ENCODE results near the gene MAP7.

MAP7 gene

DNA sequence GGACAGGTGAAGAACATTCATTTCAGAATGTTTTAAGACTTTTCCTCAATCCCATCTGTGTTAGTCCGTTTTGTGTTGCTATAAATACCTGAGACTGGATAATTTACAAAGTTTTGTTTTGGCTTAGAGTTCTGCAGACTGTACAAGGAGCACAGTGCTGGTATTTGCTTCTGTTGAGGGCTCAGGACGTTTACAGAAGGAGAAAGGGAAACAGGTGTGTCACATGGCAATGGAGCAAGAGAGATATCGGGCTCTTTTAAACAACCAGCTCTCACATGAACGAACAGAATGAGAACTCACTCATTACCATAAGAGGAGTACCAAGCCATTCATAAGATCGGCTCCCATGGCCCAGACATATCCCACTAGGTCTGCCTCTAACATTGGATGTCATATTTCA is 16.7 kb downstream of the MAP7 start:
- TF ChIP-seq, protein P1, sequence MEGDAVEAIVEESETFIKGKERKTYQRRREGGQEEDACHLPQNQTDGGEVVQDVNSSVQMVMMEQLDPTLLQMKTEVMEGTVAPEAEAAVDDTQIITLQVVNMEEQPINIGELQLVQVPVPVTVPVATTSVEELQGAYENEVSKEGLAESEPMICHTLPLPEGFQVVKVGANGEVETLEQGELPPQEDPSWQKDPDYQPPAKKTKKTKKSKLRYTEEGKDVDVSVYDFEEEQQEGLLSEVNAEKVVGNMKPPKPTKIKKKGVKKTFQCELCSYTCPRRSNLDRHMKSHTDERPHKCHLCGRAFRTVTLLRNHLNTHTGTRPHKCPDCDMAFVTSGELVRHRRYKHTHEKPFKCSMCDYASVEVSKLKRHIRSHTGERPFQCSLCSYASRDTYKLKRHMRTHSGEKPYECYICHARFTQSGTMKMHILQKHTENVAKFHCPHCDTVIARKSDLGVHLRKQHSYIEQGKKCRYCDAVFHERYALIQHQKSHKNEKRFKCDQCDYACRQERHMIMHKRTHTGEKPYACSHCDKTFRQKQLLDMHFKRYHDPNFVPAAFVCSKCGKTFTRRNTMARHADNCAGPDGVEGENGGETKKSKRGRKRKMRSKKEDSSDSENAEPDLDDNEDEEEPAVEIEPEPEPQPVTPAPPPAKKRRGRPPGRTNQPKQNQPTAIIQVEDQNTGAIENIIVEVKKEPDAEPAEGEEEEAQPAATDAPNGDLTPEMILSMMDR (IDR thresholded peaks at IDR 0.05; ENCODE audit: low read depth, low read length, poor library complexity, severe bottlenecking): no peak
- no peak for TF ChIP-seq EZH2phosphoT487 (IDR thresholded peaks at IDR 0.05; ENCODE audit: borderline replicate concordance, low read length)
- H3F3A ChIP-seq (ENCODE audit: control insufficient read depth, insufficient read depth): no peaks in the 10 kb centered on the region
- no peaks in the 10 kb centered on the region for H3K36me3 ChIP-seq (ENCODE audit: control insufficient read depth, low read length)
- no peak overlapping the region for H3K4me3 ChIP-seq (ENCODE audit: low read length)
- H4K20me1 ChIP-seq (ENCODE audit: control insufficient read depth, insufficient read depth, low read depth, low read length): no peaks in the 10 kb centered on the region
- no peak overlapping the region for H3K27ac ChIP-seq (ENCODE audit: low read depth, low read length)
- H3K4me1 ChIP-seq (ENCODE audit: control insufficient read depth, low read length): no peaks in the 10 kb centered on the region
- H3K9me2 ChIP-seq (replicated peaks; ENCODE audit: control insufficient read depth, low read length): no peaks in the 10 kb centered on the region
- H3K79me2 ChIP-seq (ENCODE audit: control insufficient read depth, low read length): no peaks in the 10 kb centered on the region
- peaks cover 3% of the 10 kb centered on the region; the same call in 1 of the 2 replicates for H3K27me3 ChIP-seq (ENCODE audit: control insufficient read depth, low read length)
- no peaks in the 10 kb centered on the region for H3K9me3 ChIP-seq (ENCODE audit: control insufficient read depth, insufficient read depth, low read length)
- H3K4me2 ChIP-seq (ENCODE audit: low read length): no peak overlapping the region

DNA sequence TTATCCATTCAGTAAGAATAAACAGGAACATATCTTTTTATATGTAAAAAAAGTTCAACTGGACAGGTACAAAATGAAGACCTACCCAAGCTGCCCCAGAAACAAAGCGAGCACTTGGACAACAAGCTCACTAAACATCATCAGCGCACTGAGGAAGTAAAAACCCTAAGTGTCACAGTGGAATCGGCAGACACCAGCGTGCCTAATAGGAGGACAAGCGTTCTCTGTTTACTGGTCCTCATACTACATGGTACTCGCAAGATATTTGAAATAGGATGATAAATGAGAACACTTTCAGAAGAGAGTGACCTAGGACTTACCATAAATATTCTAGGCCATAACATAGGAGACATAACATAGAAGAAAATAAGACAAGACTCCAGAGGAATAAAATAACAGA is 18.2 kb downstream of the MAP7 start:
- no peaks in the 10 kb centered on the region for H3K9me3 ChIP-seq (ENCODE audit: control insufficient read depth, insufficient read depth, low read length)
- no peak overlapping the region for H3K4me3 ChIP-seq (ENCODE audit: low read length)
- no peaks in the 10 kb centered on the region for H3F3A ChIP-seq (ENCODE audit: control insufficient read depth, insufficient read depth)
- H4K20me1 ChIP-seq (ENCODE audit: control insufficient read depth, insufficient read depth, low read depth, low read length): no peaks in the 10 kb centered on the region
- H3K4me1 ChIP-seq (ENCODE audit: control insufficient read depth, low read length): no peaks in the 10 kb centered on the region
- H3K27ac ChIP-seq (ENCODE audit: low read depth, low read length): no peak overlapping the region
- no peaks in the 10 kb centered on the region for H3K9me2 ChIP-seq (replicated peaks; ENCODE audit: control insufficient read depth, low read length)
- H3K27me3 ChIP-seq (ENCODE audit: control insufficient read depth, low read length): peaks cover 3% of the 10 kb centered on the region; the same call in 1 of the 2 replicates
- H3K79me2 ChIP-seq (ENCODE audit: control insufficient read depth, low read length): no peaks in the 10 kb centered on the region
- H3K36me3 ChIP-seq (ENCODE audit: control insufficient read depth, low read length): no peaks in the 10 kb centered on the region
- no peak for TF ChIP-seq EZH2phosphoT487 (IDR thresholded peaks at IDR 0.05; ENCODE audit: borderline replicate concordance, low read length)
- TF ChIP-seq, protein P1 (IDR thresholded peaks at IDR 0.05; ENCODE audit: low read depth, low read length, poor library complexity, severe bottlenecking): no peak
- no peak overlapping the region for H3K4me2 ChIP-seq (ENCODE audit: low read length)

DNA sequence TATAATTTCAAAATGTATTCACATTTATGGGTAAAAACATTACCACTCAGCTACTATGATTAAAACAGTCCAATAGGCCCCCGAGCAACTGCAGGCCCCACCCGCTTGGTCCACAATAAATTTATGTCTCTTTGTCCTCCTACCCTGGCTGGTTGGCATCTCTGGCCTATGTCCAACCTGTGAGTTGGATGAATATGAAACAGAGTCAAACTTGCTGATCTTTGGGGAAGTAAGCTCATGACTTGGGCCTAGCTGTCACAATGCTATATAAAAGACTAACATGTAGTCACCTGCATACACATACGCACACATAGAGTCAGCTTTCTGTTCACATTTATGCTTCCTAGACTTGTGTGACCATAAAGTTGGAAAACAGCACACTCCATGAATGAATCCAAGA is 20.5 kb downstream of the MAP7 start:
- H3K4me3 ChIP-seq (ENCODE audit: low read length): no peak overlapping the region
- no peaks in the 10 kb centered on the region for H3K4me1 ChIP-seq (ENCODE audit: control insufficient read depth, low read length)
- no peaks in the 10 kb centered on the region for H3K79me2 ChIP-seq (ENCODE audit: control insufficient read depth, low read length)
- no peak overlapping the region for H3K4me2 ChIP-seq (ENCODE audit: low read length)
- H3F3A ChIP-seq (ENCODE audit: control insufficient read depth, insufficient read depth): no peaks in the 10 kb centered on the region
- peaks cover 12% of the 10 kb centered on the region for H3K27me3 ChIP-seq (ENCODE audit: control insufficient read depth, low read length)
- no peak overlapping the region for H3K27ac ChIP-seq (ENCODE audit: low read depth, low read length)
- H3K9me2 ChIP-seq (replicated peaks; ENCODE audit: control insufficient read depth, low read length): no peaks in the 10 kb centered on the region
- H3K9me3 ChIP-seq (ENCODE audit: control insufficient read depth, insufficient read depth, low read length): no peaks in the 10 kb centered on the region
- no peak for TF ChIP-seq EZH2phosphoT487 (IDR thresholded peaks at IDR 0.05; ENCODE audit: borderline replicate concordance, low read length)
- TF ChIP-seq, protein P1 (IDR thresholded peaks at IDR 0.05; ENCODE audit: low read depth, low read length, poor library complexity, severe bottlenecking): no peak
- no peaks in the 10 kb centered on the region for H4K20me1 ChIP-seq (ENCODE audit: control insufficient read depth, insufficient read depth, low read depth, low read length)
- no peaks in the 10 kb centered on the region for H3K36me3 ChIP-seq (ENCODE audit: control insufficient read depth, low read length)

DNA sequence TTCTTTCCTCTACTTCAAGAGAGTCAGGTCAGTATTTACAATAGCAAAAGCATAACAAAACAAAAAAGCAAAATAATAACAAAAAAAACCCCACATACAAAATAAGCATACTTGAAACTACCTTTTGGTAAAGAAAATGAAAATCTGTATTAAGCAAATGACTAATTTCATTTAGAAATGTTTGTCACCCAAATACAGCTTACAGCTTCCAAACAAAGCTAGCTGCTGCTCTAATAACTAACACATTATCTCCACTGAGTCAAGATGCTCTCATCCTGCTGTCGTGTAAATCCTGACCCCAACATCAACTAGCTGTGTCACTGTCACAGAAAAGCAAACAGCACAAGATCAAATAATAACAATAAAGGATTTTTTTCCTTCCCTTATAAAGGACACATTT is 21.7 kb downstream of the MAP7 start:
- no peak for TF ChIP-seq EZH2phosphoT487 (IDR thresholded peaks at IDR 0.05; ENCODE audit: borderline replicate concordance, low read length)
- TF ChIP-seq, protein P1 (IDR thresholded peaks at IDR 0.05; ENCODE audit: low read depth, low read length, poor library complexity, severe bottlenecking): no peak
- Histone ChIP-seq H3K27me3 (ENCODE audit: control insufficient read depth, low read length) (peaks cover 12% of the 10 kb centered on the region), H4K20me1 (ENCODE audit: control insufficient read depth, insufficient read depth, low read depth, low read length) (no peaks in the 10 kb centered on the region), H3K9me2 (replicated peaks; ENCODE audit: control insufficient read depth, low read length) (no peaks in the 10 kb centered on the region), H3K27ac (ENCODE audit: low read depth, low read length) (no peak overlapping the region), H3K79me2 (ENCODE audit: control insufficient read depth, low read length) (no peaks in the 10 kb centered on the region), H3K9me3 (ENCODE audit: control insufficient read depth, insufficient read depth, low read length) (no peaks in the 10 kb centered on the region), H3F3A (ENCODE audit: control insufficient read depth, insufficient read depth) (no peaks in the 10 kb centered on the region), H3K4me3 (ENCODE audit: low read length) (no peak overlapping the region), H3K36me3 (ENCODE audit: control insufficient read depth, low read length) (no peaks in the 10 kb centered on the region), H3K4me2 (ENCODE audit: low read length) (no peak overlapping the region), H3K4me1 (ENCODE audit: control insufficient read depth, low read length) (no peaks in the 10 kb centered on the region)

Measured in DOHH2 (cell line).